OCI-LY7 (cell line): ENCODE measurements around the gene NDUFB3. TPM values are rescaled to one million over a fixed set of nuclear protein-coding genes. Genes with fewer than 3 reads are reported as not detected.

Experiments
- BruUV-seq: library from RNA; stranded (reverse); fragments of 400-500 nt; replicated peaks from 2 replicates; lab custom pipeline; 2021; lab: Mats Ljungman, UMichigan
- CTCF ChIA-PET: fragments of 300-600 bp; sonication (Branson Sonifier 250); formaldehyde crosslinking; loops from one replicate; lab custom pipeline; 2022; ENCODE audit warnings: antibody characterized with exemption; ENCODE audit not compliant: unreplicated experiment; lab: Charles Lee
- POLR2A ChIA-PET: fragments of 300-600 bp; sonication (Branson Sonifier 250); formaldehyde crosslinking; loops from one replicate; lab custom pipeline; 2022; ENCODE audit warnings: antibody characterized with exemption; lab: Charles Lee
- DNase-seq: peaks from one replicate; pipeline ENCODE4 v3.0.0-alpha.2; 2015; ENCODE audit warnings: low spot score
- H2AFZ ChIP-seq: fragments of 200-600 bp; sonication (generic), shearing (Covaris generic); 2 replicates; pipeline ENCODE4 v1.6.1; 2014; ENCODE audit warnings: mild to moderate bottlenecking, antibody characterized with exemption, low read length, moderate library complexity
- H3K27ac ChIP-seq: fragments of 200-600 bp; sonication (generic); 2 replicates; pipeline ENCODE4 v1.5.1; 2014; ENCODE audit warnings: mixed run types, low read depth, mild to moderate bottlenecking, moderate library complexity, low read length, inconsistent platforms; ENCODE audit not compliant: poor library complexity, severe bottlenecking
- H3K36me3 ChIP-seq: fragments of 200-600 bp; sonication (generic); 2 replicates; pipeline ENCODE4 v1.6.1; 2014; ENCODE audit warnings: mild to moderate bottlenecking, antibody characterized with exemption, low read length, moderate library complexity, mixed read lengths; ENCODE audit not compliant: insufficient read depth
- H3K4me1 ChIP-seq: fragments of 200-600 bp; sonication (generic); 2 replicates; pipeline ENCODE4 v1.5.1; 2014; ENCODE audit warnings: mild to moderate bottlenecking, low read length; ENCODE audit not compliant: insufficient read depth, poor library complexity, severe bottlenecking
- H3K4me2 ChIP-seq: fragments of 200-600 bp; sonication (generic); 2 replicates; pipeline ENCODE4 v1.6.1; 2014; ENCODE audit warnings: mild to moderate bottlenecking, low read length
- H3K4me3 ChIP-seq: fragments of 200-600 bp; sonication (generic); 2 replicates; pipeline ENCODE4 v1.5.1; 2014; ENCODE audit warnings: mild to moderate bottlenecking, low read depth, low read length; ENCODE audit not compliant: poor library complexity, severe bottlenecking
- H3K79me2 ChIP-seq: fragments of 200-600 bp; sonication (generic); 2 replicates; pipeline ENCODE4 v1.6.1; 2016; ENCODE audit warnings: low read depth, mild to moderate bottlenecking, low read length, moderate library complexity, mixed read lengths; ENCODE audit not compliant: insufficient read depth
- H3K9me2 ChIP-seq: fragments of 200-600 bp; sonication (generic); 2 replicates; pipeline ENCODE4 v1.6.1; 2016; ENCODE audit warnings: mild to moderate bottlenecking, low read length, mixed read lengths; ENCODE audit not compliant: insufficient read depth
- H3K9me3 ChIP-seq: fragments of 200-600 bp; sonication (generic); 2 replicates; pipeline ENCODE4 v1.6.1; 2014; ENCODE audit warnings: mild to moderate bottlenecking, mixed run types, low read length, mixed read lengths
- H4K20me1 ChIP-seq: fragments of 200-600 bp; sonication (generic); 2 replicates; pipeline ENCODE4 v1.6.1; 2014; ENCODE audit warnings: mild to moderate bottlenecking, antibody characterized with exemption, low read length, moderate library complexity, mixed read lengths; ENCODE audit not compliant: insufficient read depth
- CTCF ChIP-seq: fragments of 200-600 bp; sonication (generic); conservative IDR thresholded peaks from 2 replicates; pipeline ENCODE4 v1.5.1; 2014; ENCODE audit warnings: mild to moderate bottlenecking, antibody characterized with exemption, low read length, moderate library complexity, mixed read lengths
- EZH2phosphoT487 ChIP-seq: fragments of 200-600 bp; sonication (generic); IDR thresholded peaks from 2 replicates; pipeline ENCODE4 v1.6.1; 2018; ENCODE audit warnings: low read depth, borderline replicate concordance, mild to moderate bottlenecking, mixed run types, antibody characterized with exemption, low read length, moderate library complexity, mixed read lengths
- intact Hi-C: fragments of 100-400 bp; cut with micrococcal nuclease; formaldehyde crosslinking; loops from one replicate; pipeline ENCODE4 v1.10.0; 2022; ENCODE audit not compliant: unreplicated experiment
- total RNA-seq, 2 experiments: library from RNA; depleted of rRNA in 1 of 2; stranded (reverse); fragments of >200 nt in 1 of 2; shearing (Covaris generic) in 1 of 2; gene quantifications; 2 replicates each; pipeline ENCODE4 v1.2.3, GENCODE V29; 2014 to 2022

The NDUFB3 gene
- total RNA-seq, 2 experiments from 2014 or later = 90.5 to 115 TPM

GRCh38 chr2:201109186-201109585, 37.4 kb downstream of the NDUFB3 start:
- H3K9me2 ChIP-seq = no peaks in the 10 kb centered on the region
- H3K27ac ChIP-seq = no peak overlapping the region
- no TSS peak for BruUV-seq
- no peaks in the 10 kb centered on the region for H3K36me3 ChIP-seq
- H3K4me1 ChIP-seq = peaks cover 8% of the 10 kb centered on the region
- no peak for DNase-seq
- ChIA-PET CTCF (no interaction called here), POLR2A (interaction anchor here (0.5 to 0.9 kb wide), 3 partner anchors 9 to 1153 kb away, joined by 3 to 5 read pairs (median 3); no protein-coding TSS in a partner anchor)
- TF ChIP-seq CTCF (no peak), EZH2phosphoT487 (no peak)
- H3K4me2 ChIP-seq = no peak overlapping the region
- H4K20me1 ChIP-seq = no peaks in the 10 kb centered on the region
- H3K4me3 ChIP-seq = no peak overlapping the region
- intact Hi-C loops = no loop called here
- no peaks in the 10 kb centered on the region for H3K9me3 ChIP-seq
- no peaks in the 10 kb centered on the region for H3K79me2 ChIP-seq
- no peak overlapping the region for H2AFZ ChIP-seq

- ChIA-PET CTCF (no interaction called here), POLR2A (interaction anchor here (0.7 kb wide), 1 partner anchor 65 kb away, joined by 3 read pairs; no protein-coding TSS in a partner anchor)
- BruUV-seq = no TSS peak
- Histone ChIP-seq H4K20me1 (no peaks in the 10 kb centered on the region), H3K4me3 (no peak overlapping the region), H3K4me1 (no peaks in the 10 kb centered on the region), H3K36me3 (no peaks in the 10 kb centered on the region; the same call in 1 of the 2 replicates), H3K9me2 (no peaks in the 10 kb centered on the region), H3K9me3 (peaks cover 7% of the 10 kb centered on the region; the same call in 1 of the 2 replicates), H3K4me2 (no peak overlapping the region), H2AFZ (no peak overlapping the region), H3K27ac (no peak overlapping the region), H3K79me2 (no peaks in the 10 kb centered on the region)
- intact Hi-C loops = no loop called here
- TF ChIP-seq CTCF (no peak), EZH2phosphoT487 (no peak)
- no peak for DNase-seq
Measured at GRCh38 chr2:201110615-201111014, 38.8 kb downstream of the NDUFB3 start.

GRCh38 chr2:201111096-201111495, 39.3 kb downstream of the NDUFB3 start:
- no peaks in the 10 kb centered on the region; the same call in 1 of the 2 replicates for H3K36me3 ChIP-seq
- DNase-seq = no peak
- H3K79me2 ChIP-seq = no peaks in the 10 kb centered on the region
- H3K27ac ChIP-seq = no peak overlapping the region
- intact Hi-C loops = no loop called here
- CTCF ChIA-PET = no interaction called here
- H3K9me2 ChIP-seq = no peaks in the 10 kb centered on the region
- no peak overlapping the region for H2AFZ ChIP-seq
- TF ChIP-seq CTCF (no peak), EZH2phosphoT487 (no peak)
- BruUV-seq = no TSS peak
- POLR2A ChIA-PET = interaction anchor here (0.7 to 0.9 kb wide), 2 partner anchors 60 to 147 kb away, joined by 3 read pairs; no protein-coding TSS in a partner anchor
- no peaks in the 10 kb centered on the region for H3K4me1 ChIP-seq
- H3K9me3 ChIP-seq = peaks cover 8% of the 10 kb centered on the region; the same call in 1 of the 2 replicates
- no peaks in the 10 kb centered on the region for H4K20me1 ChIP-seq
- no peak overlapping the region for H3K4me2 ChIP-seq
- H3K4me3 ChIP-seq = no peak overlapping the region
